ENCODE measurements around the gene CCNG2.

CCNG2 gene, protein sequence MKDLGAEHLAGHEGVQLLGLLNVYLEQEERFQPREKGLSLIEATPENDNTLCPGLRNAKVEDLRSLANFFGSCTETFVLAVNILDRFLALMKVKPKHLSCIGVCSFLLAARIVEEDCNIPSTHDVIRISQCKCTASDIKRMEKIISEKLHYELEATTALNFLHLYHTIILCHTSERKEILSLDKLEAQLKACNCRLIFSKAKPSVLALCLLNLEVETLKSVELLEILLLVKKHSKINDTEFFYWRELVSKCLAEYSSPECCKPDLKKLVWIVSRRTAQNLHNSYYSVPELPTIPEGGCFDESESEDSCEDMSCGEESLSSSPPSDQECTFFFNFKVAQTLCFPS

DNA sequence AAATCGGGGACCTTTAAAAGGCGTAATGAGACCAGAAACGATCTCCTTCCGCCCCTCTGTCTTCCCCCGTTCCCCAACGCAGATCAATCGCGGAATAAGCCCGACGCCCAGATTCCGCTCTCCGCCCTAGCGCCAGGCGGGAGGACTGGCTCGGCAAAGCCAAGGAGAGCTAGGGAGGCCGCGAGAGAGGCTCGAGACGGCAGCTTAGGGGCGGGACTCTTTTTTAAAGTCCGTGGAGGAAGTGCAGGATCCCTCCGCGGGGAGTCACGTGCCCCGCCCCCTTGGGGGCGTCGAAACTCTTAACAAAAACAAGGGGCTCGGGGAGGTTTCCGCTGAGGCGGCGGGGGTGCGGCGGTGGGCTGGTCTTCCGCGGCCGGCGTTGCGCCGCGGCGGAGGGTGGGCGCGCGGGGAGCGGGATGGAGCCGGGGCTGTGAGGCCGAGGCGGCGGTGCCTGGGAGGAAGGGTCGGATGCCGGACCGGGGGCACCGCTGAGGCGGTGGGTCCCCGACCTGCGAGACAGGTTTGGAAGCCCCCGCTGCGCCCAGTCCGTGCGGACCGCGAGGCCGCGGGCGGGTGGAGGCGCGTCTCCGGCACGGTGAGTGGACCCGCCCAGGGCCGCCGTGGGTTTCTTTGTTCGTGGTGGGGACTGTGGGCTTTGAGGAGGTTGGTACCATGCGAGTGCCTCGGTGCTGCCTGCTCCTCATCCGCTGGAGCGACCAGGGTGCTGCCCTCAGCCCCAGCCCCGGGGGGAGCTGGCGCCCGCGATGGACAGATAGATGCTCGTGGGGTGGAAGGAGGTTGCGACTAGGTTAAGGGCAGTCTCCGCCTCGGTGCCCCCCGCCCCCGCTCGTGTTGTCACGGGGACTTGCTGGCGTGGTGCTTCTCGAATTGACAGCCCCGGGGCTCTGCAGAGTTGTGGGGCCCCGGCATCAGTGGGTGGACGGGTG lies at the start of gene CCNG2:
Gene CCNG2, plus strand, starts transcription at position 296 of the 947 bp plus-strand sequence. CDS start 1,326 bp downstream, outside the sequence.
- Histone ChIP-seq H3K9me3 (ENCODE audit: control insufficient read depth, low read depth, low read length) (no peaks in the 10 kb centered on the region), H3K27me3 (ENCODE audit: control insufficient read depth, insufficient read depth, low read length) (no peaks in the 10 kb centered on the region), H3K27ac (ENCODE audit: low read length) (peak within 1 kb of the TSS; percentile 99), H3K4me3 (ENCODE audit: low read length) (peak within 1 kb of the TSS; percentile 92), H3K9ac (ENCODE audit: low read length) (peak within 1 kb of the TSS; percentile 99), H3K4me1 (ENCODE audit: control insufficient read depth, low read depth, low read length) (peaks cover 21% of the 10 kb centered on the region), H3K36me3 (ENCODE audit: control insufficient read depth, low read depth, low read length) (peaks cover 19% of the 10 kb centered on the region)

DNA sequence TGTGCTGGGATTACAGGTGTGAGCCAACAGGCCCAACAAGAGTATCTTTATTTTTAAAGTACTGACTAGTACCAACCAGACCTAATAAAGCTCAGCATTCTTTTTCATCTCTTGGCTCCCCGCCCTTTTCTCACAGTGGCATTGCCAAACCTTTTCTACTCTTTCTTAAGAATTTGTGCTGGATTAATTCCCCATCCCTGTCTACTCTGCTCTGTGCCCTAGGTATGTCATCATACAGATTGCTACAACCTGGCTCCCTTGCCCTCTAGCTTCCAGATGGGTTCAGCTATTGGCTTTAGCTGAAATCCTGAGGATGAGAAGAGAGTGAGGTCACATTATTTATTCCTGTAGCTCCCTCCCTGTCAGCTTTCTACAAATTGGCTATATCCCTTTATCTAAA lies 46.3 kb upstream of the CCNG2 start:
- Histone ChIP-seq H3K9ac (ENCODE audit: low read length) (no peak overlapping the region), H3K4me3 (ENCODE audit: low read length) (no peak overlapping the region), H3K27ac (ENCODE audit: low read length) (no peak overlapping the region), H3K36me3 (ENCODE audit: control insufficient read depth, low read depth, low read length) (no peaks in the 10 kb centered on the region), H3K4me1 (ENCODE audit: control insufficient read depth, low read depth, low read length) (no peaks in the 10 kb centered on the region), H3K9me3 (ENCODE audit: control insufficient read depth, low read depth, low read length) (no peaks in the 10 kb centered on the region), H3K27me3 (ENCODE audit: control insufficient read depth, insufficient read depth, low read length) (no peaks in the 10 kb centered on the region)

DNA sequence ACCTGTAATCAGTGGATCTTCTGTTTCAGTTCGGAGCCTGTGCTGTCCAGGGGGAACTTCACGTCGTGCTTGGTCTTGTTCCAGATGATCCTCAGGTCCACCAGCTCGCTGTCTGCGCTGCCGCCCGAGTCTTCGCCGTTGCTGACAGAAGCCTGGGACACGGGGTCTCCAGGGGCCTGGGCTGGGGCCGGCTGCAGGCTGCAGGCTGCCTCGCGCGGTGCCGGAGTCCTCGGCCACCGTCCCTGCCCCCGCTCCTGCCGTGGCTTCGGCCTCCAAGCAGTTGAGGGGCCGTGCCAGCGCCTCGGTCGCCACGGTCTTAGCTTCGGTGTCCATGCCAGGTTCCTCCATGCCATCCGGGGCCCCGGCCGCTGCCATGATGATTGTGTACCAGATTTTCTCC lies 43.9 kb upstream of the CCNG2 start:
- Histone ChIP-seq H3K27me3 (ENCODE audit: control insufficient read depth, insufficient read depth, low read length) (no peaks in the 10 kb centered on the region), H3K9me3 (ENCODE audit: control insufficient read depth, low read depth, low read length) (no peaks in the 10 kb centered on the region), H3K9ac (ENCODE audit: low read length) (no peak overlapping the region), H3K4me3 (ENCODE audit: low read length) (no peak overlapping the region), H3K4me1 (ENCODE audit: control insufficient read depth, low read depth, low read length) (no peaks in the 10 kb centered on the region), H3K36me3 (ENCODE audit: control insufficient read depth, low read depth, low read length) (no peaks in the 10 kb centered on the region), H3K27ac (ENCODE audit: low read length) (no peak overlapping the region)

DNA sequence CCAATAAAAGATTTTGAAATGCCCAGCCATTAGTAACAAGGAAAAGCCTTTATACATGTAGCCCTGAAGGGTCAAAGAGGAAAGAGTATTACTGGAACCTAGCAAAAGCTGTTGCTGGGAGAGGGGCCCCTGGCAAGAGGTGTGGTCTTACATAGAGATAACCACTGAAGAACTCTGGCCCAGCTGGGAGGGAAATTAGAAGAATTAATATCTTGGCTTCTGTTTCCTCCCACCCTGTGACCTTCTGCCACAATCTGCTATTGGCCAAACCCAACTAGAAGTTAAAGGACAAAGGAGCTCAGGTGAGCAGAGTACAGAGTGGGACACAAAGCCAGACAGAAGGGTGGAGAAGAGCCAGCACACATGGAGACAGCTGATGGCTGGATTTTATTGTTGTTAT lies 39.3 kb upstream of the CCNG2 start:
- no peak overlapping the region for H3K4me3 ChIP-seq (ENCODE audit: low read length)
- no peak overlapping the region for H3K27ac ChIP-seq (ENCODE audit: low read length)

DNA sequence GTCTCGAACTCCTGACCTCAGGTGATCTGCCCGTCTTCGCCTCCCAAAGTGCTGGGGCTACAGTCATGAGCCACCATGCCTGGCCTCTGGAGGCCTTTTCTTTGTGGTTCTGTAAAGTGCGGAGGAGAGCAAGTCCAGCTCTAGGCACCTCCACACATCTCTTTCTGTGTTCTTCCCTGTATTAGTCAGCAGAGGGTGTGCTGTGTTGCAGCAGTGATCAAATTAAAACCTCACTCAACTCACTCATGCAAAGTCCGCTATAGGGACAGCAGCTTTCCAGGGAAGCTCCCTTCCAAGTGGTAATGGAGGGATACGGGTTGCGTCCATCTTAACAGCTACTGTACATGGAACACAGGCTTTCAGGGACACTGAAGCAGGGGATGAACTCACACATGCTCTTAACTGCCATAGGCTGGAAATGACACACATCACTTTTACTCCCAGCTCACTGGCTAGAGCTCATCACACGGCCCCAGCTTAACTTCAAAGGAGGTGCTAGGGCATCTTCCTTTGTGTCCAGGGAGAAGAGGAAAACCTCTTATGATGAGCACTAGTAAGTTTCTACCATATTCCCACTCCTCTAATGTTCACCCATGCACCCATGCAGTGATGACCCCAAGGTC lies 36.0 kb upstream of the CCNG2 start:
- no peaks in the 10 kb centered on the region for H3K9me3 ChIP-seq (ENCODE audit: control insufficient read depth, low read depth, low read length)

More for the DNA sequence above, 39.3 kb upstream of the CCNG2 start:
- H3K36me3 ChIP-seq (ENCODE audit: control insufficient read depth, low read depth, low read length), result no peaks in the 10 kb centered on the region
- no peaks in the 10 kb centered on the region for H3K4me1 ChIP-seq (ENCODE audit: control insufficient read depth, low read depth, low read length)
- no peak overlapping the region for H3K9ac ChIP-seq (ENCODE audit: low read length)
- H3K9me3 ChIP-seq (ENCODE audit: control insufficient read depth, low read depth, low read length), result no peaks in the 10 kb centered on the region
- no peaks in the 10 kb centered on the region for H3K27me3 ChIP-seq (ENCODE audit: control insufficient read depth, insufficient read depth, low read length)

DNA sequence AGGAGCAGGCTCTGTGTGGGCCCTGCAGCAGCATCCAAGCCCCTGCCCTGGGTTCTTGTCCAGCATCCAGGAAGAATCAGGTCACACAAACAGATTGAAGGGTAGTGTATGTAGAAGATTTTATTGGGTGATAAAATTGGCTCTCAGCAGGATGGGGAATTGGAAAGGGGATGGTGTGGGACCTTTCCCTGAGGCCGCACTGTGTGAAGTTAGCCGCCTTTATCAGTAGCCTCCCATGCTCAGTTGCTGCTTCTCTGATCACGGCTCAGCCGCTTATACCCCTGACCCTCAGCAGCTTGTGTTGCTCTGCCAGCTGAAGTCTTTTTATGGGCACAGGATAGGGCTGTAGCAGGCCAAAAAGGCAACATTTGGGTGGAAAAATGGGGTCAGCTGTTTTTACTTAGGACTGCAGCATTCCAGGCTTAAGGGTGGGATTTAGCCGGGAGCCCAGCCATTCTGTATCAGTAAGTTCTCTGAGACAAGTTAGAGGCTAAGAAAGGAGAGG lies 35.2 kb upstream of the CCNG2 start:
- Histone ChIP-seq H3K27me3 (ENCODE audit: control insufficient read depth, insufficient read depth, low read length) (no peaks in the 10 kb centered on the region), H3K36me3 (ENCODE audit: control insufficient read depth, low read depth, low read length) (no peaks in the 10 kb centered on the region), H3K4me3 (ENCODE audit: low read length) (no peak overlapping the region), H3K4me1 (ENCODE audit: control insufficient read depth, low read depth, low read length) (no peaks in the 10 kb centered on the region), H3K27ac (ENCODE audit: low read length) (no peak overlapping the region), H3K9ac (ENCODE audit: low read length) (no peak overlapping the region), H3K9me3 (ENCODE audit: control insufficient read depth, low read depth, low read length) (no peaks in the 10 kb centered on the region)

More for the DNA sequence above, 36.0 kb upstream of the CCNG2 start:
- Histone ChIP-seq H3K4me3 (ENCODE audit: low read length) (no peak overlapping the region), H3K27me3 (ENCODE audit: control insufficient read depth, insufficient read depth, low read length) (no peaks in the 10 kb centered on the region), H3K36me3 (ENCODE audit: control insufficient read depth, low read depth, low read length) (no peaks in the 10 kb centered on the region), H3K9ac (ENCODE audit: low read length) (no peak overlapping the region), H3K27ac (ENCODE audit: low read length) (no peak overlapping the region), H3K4me1 (ENCODE audit: control insufficient read depth, low read depth, low read length) (no peaks in the 10 kb centered on the region)

DNA sequence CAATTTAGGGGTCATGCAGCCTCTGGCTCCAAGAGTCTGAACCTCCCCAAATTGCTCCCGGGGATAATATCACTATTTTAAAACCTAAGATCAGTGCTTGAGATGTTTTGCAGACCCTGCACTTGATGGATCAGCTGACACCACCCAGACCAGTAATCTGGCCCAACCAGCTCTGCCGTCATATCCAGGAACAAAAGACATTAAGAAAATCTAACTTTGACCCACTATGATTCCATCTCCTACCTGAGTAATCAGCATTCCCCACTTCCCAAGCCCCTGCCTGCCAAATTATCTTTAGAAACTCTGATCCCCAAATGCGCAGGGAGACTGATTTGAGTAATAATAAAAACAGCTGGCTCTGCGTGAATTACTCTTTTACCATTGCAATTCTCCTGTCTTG lies 34.4 kb upstream of the CCNG2 start:
- no peaks in the 10 kb centered on the region for H3K9me3 ChIP-seq (ENCODE audit: control insufficient read depth, low read depth, low read length)
- no peak overlapping the region for H3K4me3 ChIP-seq (ENCODE audit: low read length)
- no peaks in the 10 kb centered on the region for H3K27me3 ChIP-seq (ENCODE audit: control insufficient read depth, insufficient read depth, low read length)
- H3K27ac ChIP-seq (ENCODE audit: low read length), result no peak overlapping the region
- H3K4me1 ChIP-seq (ENCODE audit: control insufficient read depth, low read depth, low read length), result no peaks in the 10 kb centered on the region
- H3K36me3 ChIP-seq (ENCODE audit: control insufficient read depth, low read depth, low read length), result no peaks in the 10 kb centered on the region
- no peak overlapping the region for H3K9ac ChIP-seq (ENCODE audit: low read length)

DNA sequence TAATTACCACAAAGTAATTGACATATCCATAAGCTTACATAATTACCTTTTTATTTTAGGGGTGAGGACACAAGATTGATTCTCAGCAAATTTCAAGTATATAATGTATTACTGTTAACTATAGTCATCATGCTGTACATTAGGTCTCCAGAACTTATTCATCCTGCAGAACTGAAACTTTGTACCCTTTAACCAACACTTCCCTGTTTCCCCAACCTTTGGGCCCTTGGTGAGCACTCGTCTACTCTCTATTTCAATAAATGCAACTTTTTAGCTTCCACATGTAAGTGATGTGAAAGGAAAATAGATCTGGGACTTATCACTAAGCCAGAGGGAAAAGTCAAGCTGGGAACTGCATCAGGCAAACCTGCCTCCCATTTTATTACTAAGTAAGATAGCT lies 33.6 kb upstream of the CCNG2 start:
- Histone ChIP-seq H3K27me3 (ENCODE audit: control insufficient read depth, insufficient read depth, low read length) (no peaks in the 10 kb centered on the region), H3K4me1 (ENCODE audit: control insufficient read depth, low read depth, low read length) (no peaks in the 10 kb centered on the region), H3K9me3 (ENCODE audit: control insufficient read depth, low read depth, low read length) (no peaks in the 10 kb centered on the region), H3K4me3 (ENCODE audit: low read length) (no peak overlapping the region), H3K36me3 (ENCODE audit: control insufficient read depth, low read depth, low read length) (no peaks in the 10 kb centered on the region), H3K9ac (ENCODE audit: low read length) (no peak overlapping the region), H3K27ac (ENCODE audit: low read length) (no peak overlapping the region)

DNA sequence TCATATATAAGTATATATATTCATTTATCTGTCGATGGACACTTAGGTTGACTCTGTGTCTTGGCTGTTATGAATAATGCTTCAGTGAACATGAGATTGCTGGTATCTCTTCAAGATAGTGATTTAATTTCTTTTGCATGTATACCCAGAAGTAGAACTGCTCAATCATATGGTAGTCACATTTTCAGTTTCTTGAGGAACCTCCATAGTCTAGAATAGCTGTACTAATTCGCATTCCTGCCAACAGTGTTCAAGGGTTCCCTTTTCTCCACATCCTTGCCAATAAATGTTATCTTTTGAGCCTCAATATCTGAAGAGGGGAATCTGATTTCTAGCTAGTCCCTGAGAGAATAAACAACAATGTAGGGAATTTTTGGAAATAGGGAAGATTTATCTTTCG lies 32.4 kb upstream of the CCNG2 start:
- H3K36me3 ChIP-seq (ENCODE audit: control insufficient read depth, low read depth, low read length), result no peaks in the 10 kb centered on the region
- no peak overlapping the region for H3K9ac ChIP-seq (ENCODE audit: low read length)
- H3K4me1 ChIP-seq (ENCODE audit: control insufficient read depth, low read depth, low read length), result no peaks in the 10 kb centered on the region
- no peak overlapping the region for H3K4me3 ChIP-seq (ENCODE audit: low read length)
- H3K27me3 ChIP-seq (ENCODE audit: control insufficient read depth, insufficient read depth, low read length), result no peaks in the 10 kb centered on the region
- H3K9me3 ChIP-seq (ENCODE audit: control insufficient read depth, low read depth, low read length), result no peaks in the 10 kb centered on the region
- no peak overlapping the region for H3K27ac ChIP-seq (ENCODE audit: low read length)

DNA sequence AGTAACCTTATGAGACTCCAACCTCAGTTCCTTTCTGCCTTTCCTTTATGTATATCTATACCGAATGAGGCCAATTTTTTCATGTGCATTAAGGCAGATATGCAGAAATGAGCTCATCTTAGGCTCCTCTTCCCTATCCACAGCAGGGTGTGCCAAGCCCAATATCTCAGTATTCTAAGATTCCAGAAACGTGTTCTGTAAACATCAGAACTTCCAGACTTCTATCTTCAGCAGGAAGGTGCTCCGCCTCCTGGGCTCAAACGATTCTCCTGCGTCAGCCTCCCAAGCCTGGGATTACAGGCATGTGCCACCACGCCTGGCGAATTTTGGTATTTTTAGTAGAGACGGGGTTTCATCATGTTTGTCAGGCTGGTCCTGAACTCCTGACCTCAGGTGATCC lies 31.0 kb upstream of the CCNG2 start:
- no peak overlapping the region for H3K4me3 ChIP-seq (ENCODE audit: low read length)
- no peaks in the 10 kb centered on the region for H3K27me3 ChIP-seq (ENCODE audit: control insufficient read depth, insufficient read depth, low read length)
- H3K27ac ChIP-seq (ENCODE audit: low read length), result no peak overlapping the region
- no peak overlapping the region for H3K9ac ChIP-seq (ENCODE audit: low read length)
- no peaks in the 10 kb centered on the region for H3K36me3 ChIP-seq (ENCODE audit: control insufficient read depth, low read depth, low read length)
- H3K4me1 ChIP-seq (ENCODE audit: control insufficient read depth, low read depth, low read length), result no peaks in the 10 kb centered on the region
- H3K9me3 ChIP-seq (ENCODE audit: control insufficient read depth, low read depth, low read length), result no peaks in the 10 kb centered on the region

DNA sequence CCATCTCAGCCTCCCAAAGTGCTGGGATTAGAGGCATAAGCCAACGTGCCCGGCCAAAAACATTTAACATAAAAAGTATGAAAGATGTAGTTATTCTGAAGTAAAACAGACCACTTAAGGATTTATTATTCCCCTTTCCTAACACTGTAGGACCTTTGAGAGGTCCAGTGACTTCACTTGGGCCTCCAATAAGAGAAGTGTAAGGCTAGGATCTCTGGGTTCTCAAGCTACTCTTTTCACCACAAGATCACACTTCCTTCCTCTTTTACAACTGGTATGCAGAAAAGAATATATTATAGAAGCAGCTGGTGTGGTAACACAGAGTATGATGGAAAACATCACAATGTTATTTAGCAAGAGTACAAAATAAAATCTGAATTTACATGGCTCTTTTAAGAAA lies 30.2 kb upstream of the CCNG2 start:
- Histone ChIP-seq H3K27ac (ENCODE audit: low read length) (no peak overlapping the region), H3K4me3 (ENCODE audit: low read length) (no peak overlapping the region), H3K9ac (ENCODE audit: low read length) (no peak overlapping the region), H3K36me3 (ENCODE audit: control insufficient read depth, low read depth, low read length) (no peaks in the 10 kb centered on the region), H3K27me3 (ENCODE audit: control insufficient read depth, insufficient read depth, low read length) (no peaks in the 10 kb centered on the region), H3K4me1 (ENCODE audit: control insufficient read depth, low read depth, low read length) (no peaks in the 10 kb centered on the region), H3K9me3 (ENCODE audit: control insufficient read depth, low read depth, low read length) (no peaks in the 10 kb centered on the region)
